HepG2 (cell line): ENCODE measurements around the gene METAP1D. TPM values are rescaled to one million over a fixed set of nuclear protein-coding genes. Genes with fewer than 3 reads are reported as not detected.

ENCODE experiments used
- CBX1 ChIP-seq: IDR thresholded peaks from one replicate; pipeline ENCODE4 v1.6.1; 2016; ENCODE audit warnings: antibody characterized with exemption, low read depth
- CBX2 ChIP-seq, 2 experiments: fragments of 200-600 bp in 1 of 2; sonication (generic); formaldehyde crosslinking in 1 of 2; IDR thresholded peaks; 2 replicates each; pipeline versions ENCODE4 v1.7.0 to v1.8.1; 2018 to 2022; ENCODE audit warnings: low read depth in 2 of 2, low read length in 1 of 2, mild to moderate bottlenecking in 1 of 2, missing genetic modification reagents in 1 of 2
- GFI1 ChIP-seq: sonication (generic); formaldehyde crosslinking; IDR thresholded peaks from 2 replicates; pipeline ENCODE4 v1.5.0; 2020; ENCODE audit warnings: missing genetic modification reagents, mild to moderate bottlenecking, borderline replicate concordance
- ZC3H4 ChIP-seq: sonication (generic); formaldehyde crosslinking; IDR thresholded peaks from 2 replicates; pipeline ENCODE4 v1.4.0; 2020; ENCODE audit warnings: missing genetic modification reagents, borderline replicate concordance
- ZNF256 ChIP-seq: sonication (generic); formaldehyde crosslinking; conservative IDR thresholded peaks from 2 replicates; pipeline ENCODE4 v1.4.0; 2020; ENCODE audit warnings: missing genetic modification reagents
- ZNF296 ChIP-seq: sonication (generic); formaldehyde crosslinking; conservative IDR thresholded peaks from 2 replicates; pipeline ENCODE4 v1.5.0; 2020; ENCODE audit warnings: mild to moderate bottlenecking, missing genetic modification reagents
- ZNF331 ChIP-seq: sonication (generic); formaldehyde crosslinking; IDR thresholded peaks from 2 replicates; pipeline ENCODE4 v1.4.0; 2020; ENCODE audit warnings: missing genetic modification reagents
- ZNF430 ChIP-seq: sonication (generic); formaldehyde crosslinking; IDR thresholded peaks from 2 replicates; pipeline ENCODE4 v1.9.0; 2021; ENCODE audit warnings: mild to moderate bottlenecking, missing genetic modification reagents
- ZNF737 ChIP-seq: sonication (generic); formaldehyde crosslinking; IDR thresholded peaks from 2 replicates; pipeline ENCODE4 v1.5.0; 2020; ENCODE audit warnings: missing genetic modification reagents, mild to moderate bottlenecking, borderline replicate concordance
- ZNF747 ChIP-seq: sonication (generic); formaldehyde crosslinking; IDR thresholded peaks from 2 replicates; pipeline ENCODE4 v1.8.1; 2023; ENCODE audit warnings: missing genetic modification reagents, mild to moderate bottlenecking, borderline replicate concordance
- ZNF784 ChIP-seq: sonication (generic); formaldehyde crosslinking; IDR thresholded peaks from 2 replicates; pipeline ENCODE4 v1.5.1; 2020; ENCODE audit warnings: missing genetic modification reagents, mild to moderate bottlenecking, borderline replicate concordance
- polyA plus RNA-seq, 8 experiments: library from polyadenylated mRNA; depleted of rRNA in 3 of 8; stranded (reverse) in 7 of 8; unstranded in 1 of 8; fragments of >200 nt; fragmentation: Illumina TruSeq in 4 of 8; extraction: Trizol in 4 of 8; gene quantifications; 2 replicates each; pipeline versions ENCODE4 v1.2.1 to v1.2.3, GENCODE V29; 2011 to 2016; ENCODE audit warnings: low read depth in 4 of 8, missing spikeins in 1 of 8, mixed read lengths in 1 of 8; ENCODE audit not compliant: insufficient read depth in 1 of 8
- total RNA-seq, 5 experiments: library from RNA; depleted of rRNA; stranded (reverse); fragments of >200 nt; fragmentation: Illumina TruSeq; extraction: Trizol; gene quantifications; 2 replicates each; pipeline ENCODE4 v1.2.3, GENCODE V29; 2016; ENCODE audit warnings: low read depth in 1 of 5

The METAP1D gene
- total and polyA plus RNA-seq, 2 of the 13 experiments (the other 11 are each of a cell fraction or from before 2014, with no cell fraction given) = 14.7 to 21.6 TPM

DNA sequence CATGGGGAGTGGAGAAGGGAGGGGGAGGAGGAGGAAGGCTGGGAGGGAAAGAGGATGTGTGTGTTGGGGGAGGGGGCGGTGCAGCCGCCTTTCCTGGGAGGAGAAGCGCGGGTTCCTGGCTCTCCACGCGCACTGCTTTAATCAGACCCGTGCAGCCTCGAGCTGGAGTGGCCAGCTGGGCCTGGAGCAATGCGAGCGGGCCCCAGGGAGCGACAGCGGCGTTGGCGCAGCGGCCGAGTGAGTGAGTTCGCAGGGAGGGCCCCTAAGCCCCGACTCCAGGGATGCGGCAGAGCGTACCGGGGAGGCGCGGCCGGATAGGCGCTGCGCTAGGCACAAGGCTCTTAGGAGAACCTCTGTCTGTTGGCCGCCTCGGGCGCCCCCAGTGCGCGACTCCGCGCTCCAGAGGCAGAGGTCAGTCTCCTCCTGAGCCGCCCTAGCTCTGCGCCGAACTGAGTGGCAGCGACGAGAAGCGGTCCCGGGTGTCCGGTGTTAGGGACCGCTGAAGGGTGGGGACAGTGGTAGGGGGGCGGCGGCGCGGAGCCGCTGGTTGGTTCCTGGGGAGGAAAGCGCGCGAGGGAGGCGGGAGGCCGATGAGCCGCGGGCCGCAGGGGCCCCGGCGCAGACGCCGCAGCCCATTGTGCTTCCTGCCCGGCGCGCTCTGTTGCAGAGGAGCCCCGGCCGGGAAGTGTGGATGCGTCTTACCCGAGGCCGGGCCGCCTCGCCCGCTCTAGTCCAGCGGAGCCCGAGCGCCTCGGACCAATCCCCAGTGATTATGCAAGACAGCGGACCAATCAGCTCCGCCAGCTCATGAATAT, 85.1 kb downstream of the METAP1D start (continued):
- no peak for TF ChIP-seq ZNF784 (CRISPR knock-in tag)
- 0 out of 2 replicates have a peak, but pooled peaks have one; percentile 65 for TF ChIP-seq ZNF256
- TF ChIP-seq GFI1 (CRISPR knock-in tag) = 0 out of 2 replicates have a peak, but pooled peaks have one; percentile 45
- TF ChIP-seq ZNF430 (CRISPR knock-in tag) = peak; percentile 72; the same call in 1 of the 2 replicates
- TF ChIP-seq ZNF747 (CRISPR knock-in tag) = peak; percentile 80
- no peak for TF ChIP-seq ZC3H4 (CRISPR knock-in tag)
- TF ChIP-seq ZNF331 (CRISPR knock-in tag) = no peak
- TF ChIP-seq ZNF296 = peak; percentile 31; the same call in 1 of the 2 replicates
- no peak for TF ChIP-seq CBX1
- TF ChIP-seq CBX2 (IDR thresholded peaks at IDR 0.05; ENCODE audit: low read depth, low read length) = no peak
- TF ChIP-seq CBX2 (CRISPR knock-in tag; IDR thresholded peaks at IDR 0.05; ENCODE audit: low read depth) = no peak; the same call in 1 of the 2 replicates
- TF ChIP-seq ZNF737 = no peak
